ENCODE data around the gene TUBG2. TPM values are rescaled to one million over a fixed set of nuclear protein-coding genes. Genes with fewer than 3 reads are reported as not detected.

TUBG2 gene
- total and polyA plus RNA-seq, 2 donors from 2014 or later = 19.9 to 39.9 TPM

- Histone ChIP-seq H3K4me1 (ENCODE audit: control insufficient read depth in 2 of 3, insufficient read depth in 2 of 3, low read depth in 1 of 3, low read length in 3 of 3) (peaks cover 0 to 15% (median 3%) of the 10 kb centered on the region in 3 donors), H3K4me3 (ENCODE audit: low read length in 3 of 3) (no peak overlapping the region), H3K27ac (ENCODE audit: low read depth in 2 of 2, low read length in 2 of 2) (no peak overlapping the region), H3K9me3 (ENCODE audit: control insufficient read depth in 2 of 3, insufficient read depth in 1 of 3, low read length in 3 of 3) (no peaks in the 10 kb centered on the region), H3K9ac (ENCODE audit: low read length in 3 of 3) (no peak overlapping the region), H3K36me3 (ENCODE audit: control insufficient read depth in 2 of 3, insufficient read depth in 3 of 3, low read length in 3 of 3) (no peaks in the 10 kb centered on the region), H3K27me3 (ENCODE audit: control insufficient read depth, insufficient read depth, low read length) (peaks cover 29% of the 10 kb centered on the region)
- intact Hi-C loops (cut with DNase I) = loop anchor here (5.0 kb wide), 1 partner anchor 256 kb away; no protein-coding TSS in a partner anchor
- DNase-seq = peak in 1 of 5 donors; percentile 68
- no peak for FAIRE-seq
- TF ChIP-seq CTCF (IDR thresholded peaks at IDR 0.05; ENCODE audit: borderline replicate concordance, extremely low read depth, insufficient read depth) = no peak
Measured at GRCh38 chr17:42685831-42686230, 26.7 kb downstream of the TUBG2 start.

- Histone ChIP-seq H3K27ac (ENCODE audit: low read depth in 2 of 2, low read length in 2 of 2) (no peak overlapping the region), H3K4me1 (ENCODE audit: control insufficient read depth in 2 of 3, insufficient read depth in 2 of 3, low read depth in 1 of 3, low read length in 3 of 3) (peaks cover 0 to 15% (median 3%) of the 10 kb centered on the region in 3 donors), H3K4me3 (ENCODE audit: low read length in 3 of 3) (no peak overlapping the region), H3K9me3 (ENCODE audit: control insufficient read depth in 2 of 3, insufficient read depth in 1 of 3, low read length in 3 of 3) (no peaks in the 10 kb centered on the region), H3K27me3 (ENCODE audit: control insufficient read depth, insufficient read depth, low read length) (peaks cover 29% of the 10 kb centered on the region), H3K9ac (ENCODE audit: low read length in 3 of 3) (no peak overlapping the region), H3K36me3 (ENCODE audit: control insufficient read depth in 2 of 3, insufficient read depth in 3 of 3, low read length in 3 of 3) (no peaks in the 10 kb centered on the region)
- intact Hi-C loops (cut with DNase I) = loop anchor here (5.0 kb wide), 1 partner anchor 256 kb away; no protein-coding TSS in a partner anchor
- DNase-seq = peak in 2 of 5 donors; percentile 34 to 70
- no peak for TF ChIP-seq CTCF (IDR thresholded peaks at IDR 0.05; ENCODE audit: borderline replicate concordance, extremely low read depth, insufficient read depth)
- no peak for FAIRE-seq
Measured at GRCh38 chr17:42686520-42687128, 27.5 kb downstream of the TUBG2 start.

- H3K27me3 ChIP-seq (ENCODE audit: control insufficient read depth, insufficient read depth, low read length) = peaks cover 29% of the 10 kb centered on the region
- H3K4me1 ChIP-seq (ENCODE audit: control insufficient read depth in 2 of 3, insufficient read depth in 2 of 3, low read depth in 1 of 3, low read length in 3 of 3) = peaks cover 0 to 6% (median 0%) of the 10 kb centered on the region in 3 donors
- DNase-seq = peak in 2 of 5 donors; percentile 32 to 66
- H3K9ac ChIP-seq (ENCODE audit: low read length in 3 of 3) = no peak overlapping the region
- intact Hi-C loops (cut with DNase I) = loop anchor here (5.0 kb wide), 1 partner anchor 254 kb away; no protein-coding TSS in a partner anchor
- H3K4me3 ChIP-seq (ENCODE audit: low read length in 3 of 3) = no peak overlapping the region
- H3K27ac ChIP-seq (ENCODE audit: low read depth in 2 of 2, low read length in 2 of 2) = no peak overlapping the region
- no peak for FAIRE-seq
- no peaks in the 10 kb centered on the region for H3K36me3 ChIP-seq (ENCODE audit: control insufficient read depth in 2 of 3, insufficient read depth in 3 of 3, low read length in 3 of 3)
- TF ChIP-seq CTCF (IDR thresholded peaks at IDR 0.05; ENCODE audit: borderline replicate concordance, extremely low read depth, insufficient read depth) = no peak
- no peaks in the 10 kb centered on the region for H3K9me3 ChIP-seq (ENCODE audit: control insufficient read depth in 2 of 3, insufficient read depth in 1 of 3, low read length in 3 of 3)
Measured at GRCh38 chr17:42687707-42688320, 28.7 kb downstream of the TUBG2 start.
